HCT116 (cell line): Measurements from ENCODE around the gene GEMIN2. TPM values are rescaled to one million over a fixed set of nuclear protein-coding genes. Genes with fewer than 3 reads are reported as not detected.

Source experiments
- ATAC-seq: fragments of 200-7000 bp; cut with Tn5 transposase; 2 replicates; pipeline ENCODE4 v1.9.1; 2020; ENCODE audit warnings: mild to moderate bottlenecking, moderate library complexity
- BruUV-seq: library from RNA; stranded (reverse); fragments of 400-500 nt; replicated peaks from 2 replicates; lab custom pipeline; 2021; lab: Mats Ljungman, UMichigan
- CTCF ChIA-PET: fragments of 300-600 bp; sonication (Branson Sonifier 250); formaldehyde crosslinking; loops from one replicate; lab custom pipeline; 2021; ENCODE audit warnings: antibody characterized with exemption; lab: Charles Lee
- POLR2A ChIA-PET: fragments of 300-600, 350-600 bp; sonication (Branson Sonifier 250); formaldehyde crosslinking; loops from one replicate; lab custom pipeline; 2021; ENCODE audit warnings: antibody characterized with exemption; lab: Charles Lee
- RAD21 ChIA-PET, 2 experiments: fragments of 300-600 bp; sonication (Branson Sonifier 250); formaldehyde crosslinking; loops; one replicate each; lab custom pipeline; 2023; ENCODE audit warnings: low total read pairs in 2 of 2; ENCODE audit not compliant: uncharacterized antibody in 2 of 2, unreplicated experiment in 2 of 2, low non-redundant PET in 1 of 2; lab: Charles Lee
- DNase-seq: peaks from one replicate; pipeline ENCODE4 v3.0.0-alpha.2; 2010; ENCODE audit warnings: low read depth, low spot score
- H2AFZ ChIP-seq: fragments of 200-600 bp; shearing (Covaris generic), sonication (generic); 2 replicates; pipeline ENCODE4 v1.6.1; 2017; ENCODE audit warnings: low read depth, mixed run types, mixed read lengths, antibody characterized with exemption, low read length; ENCODE audit not compliant: poor library complexity, severe bottlenecking
- H3K27ac ChIP-seq: 2 replicates; pipeline ENCODE4 v1.5.1; 2012; ENCODE audit warnings: low read depth, low read length
- H3K27me3 ChIP-seq: fragments of 200-600 bp; sonication (generic); 2 replicates; pipeline ENCODE4 v1.6.1; 2016; ENCODE audit warnings: mixed run types, low read length, mixed read lengths; ENCODE audit not compliant: insufficient read depth
- H3K36me3 ChIP-seq, 2 experiments: fragments of 200-500 bp in 1 of 2; fragments of 200-600 bp in 1 of 2; sonication (Bioruptor generic) in 1 of 2; sonication (generic) in 1 of 2; 2 replicates each; pipeline versions ENCODE4 v1.5.1 to v1.6.1; 2014 to 2016; ENCODE audit warnings: low read length in 2 of 2, inconsistent platforms in 1 of 2, mixed read lengths in 1 of 2, mixed run types in 1 of 2; ENCODE audit not compliant: insufficient read depth in 2 of 2, control insufficient read depth in 1 of 2
- H3K4me1 ChIP-seq, 2 experiments: fragments of 200-600 bp in 1 of 2; sonication (generic) in 1 of 2; 2 replicates each; pipeline versions ENCODE4 v1.5.1 to v1.6.1; 2012 to 2017; ENCODE audit warnings: low read length in 2 of 2, inconsistent platforms in 1 of 2, mild to moderate bottlenecking in 1 of 2, mixed read lengths in 1 of 2, mixed run types in 1 of 2, moderate library complexity in 1 of 2; ENCODE audit not compliant: insufficient read depth in 2 of 2, control insufficient read depth in 1 of 2
- H3K4me2 ChIP-seq: fragments of 200-600 bp; sonication (generic); 2 replicates; pipeline ENCODE4 v1.6.1; 2017; ENCODE audit warnings: mixed run types, low read length, mixed read lengths
- H3K4me3 ChIP-seq, 2 experiments: fragments of 200-600 bp in 1 of 2; sonication (generic) in 1 of 2; replicated peaks in 1 of 2; 2 replicates each; pipeline ENCODE4 v1.5.1; 2011 to 2016; ENCODE audit warnings: low read length in 2 of 2, control low read depth in 1 of 2, low read depth in 1 of 2, mild to moderate bottlenecking in 1 of 2, mixed read lengths in 1 of 2, mixed run types in 1 of 2
- H3K79me2 ChIP-seq: fragments of 200-600 bp; sonication (generic); 2 replicates; pipeline ENCODE4 v1.6.1; 2017; ENCODE audit warnings: mild to moderate bottlenecking, mixed run types, low read length, moderate library complexity, mixed read lengths; ENCODE audit not compliant: insufficient read depth
- H3K9ac ChIP-seq: fragments of 200-600 bp; sonication (generic); 2 replicates; pipeline ENCODE4 v1.6.1; 2016; ENCODE audit warnings: low read length, mixed read lengths
- H3K9me2 ChIP-seq: fragments of 200-600 bp; sonication (generic), shearing (Covaris generic); 2 replicates; pipeline ENCODE4 v1.6.1; 2017; ENCODE audit warnings: mixed run types, mild to moderate bottlenecking, moderate library complexity; ENCODE audit not compliant: insufficient read depth
- H3K9me3 ChIP-seq, 2 experiments: fragments of 200-500 bp in 1 of 2; fragments of 200-600 bp in 1 of 2; sonication (Bioruptor generic) in 1 of 2; sonication (generic) in 1 of 2; 2 replicates each; pipeline ENCODE4 v1.6.1; 2014 to 2017; ENCODE audit warnings: low read length in 2 of 2, mixed read lengths in 2 of 2, inconsistent platforms in 1 of 2, low read depth in 1 of 2, mild to moderate bottlenecking in 1 of 2, mixed run types in 1 of 2, moderate library complexity in 1 of 2; ENCODE audit not compliant: control insufficient read depth in 1 of 2, insufficient read depth in 1 of 2
- H4K20me1 ChIP-seq: fragments of 200-600 bp; sonication (generic), shearing (Covaris generic); 2 replicates; pipeline ENCODE4 v1.6.1; 2017; ENCODE audit warnings: mixed run types, mild to moderate bottlenecking, moderate library complexity; ENCODE audit not compliant: insufficient read depth
- EGR1 ChIP-seq: IDR thresholded peaks from 2 replicates; pipeline ENCODE4 v1.6.1; 2012; ENCODE audit warnings: low read depth
- EZH2 ChIP-seq: fragments of 200-600 bp; sonication (generic); IDR thresholded peaks from 2 replicates; pipeline ENCODE4 v1.6.1; 2017; ENCODE audit warnings: antibody characterized with exemption, mixed run types
- SP1 ChIP-seq: IDR thresholded peaks from 2 replicates; pipeline ENCODE4 v1.6.1; 2012; ENCODE audit warnings: low read depth
- ZFX ChIP-seq: fragments of 450-650 bp; IDR thresholded peaks from 2 replicates; pipeline ENCODE4 v1.6.1; 2017
- intact Hi-C: fragments of 100-400 bp; cut with micrococcal nuclease; formaldehyde crosslinking; loops from 2 replicates; pipeline ENCODE4 v1.10.0; 2022
- total RNA-seq: library from RNA; stranded (reverse); gene quantifications from one replicate; pipeline ENCODE4 v1.2.1, GENCODE V29; 2021; ENCODE audit not compliant: unreplicated experiment
- TF ChIP-seq, protein P1 (sequence below): IDR thresholded peaks from 2 replicates; pipeline ENCODE4 v1.6.1; 2011; ENCODE audit warnings: mild to moderate bottlenecking, low read length, moderate library complexity; ENCODE audit not compliant: insufficient replicate concordance; ENCODE audit errors: extremely low read depth

GEMIN2 gene
- total RNA-seq, 1 experiment from 2014 or later, result 27.3 TPM

DNA sequence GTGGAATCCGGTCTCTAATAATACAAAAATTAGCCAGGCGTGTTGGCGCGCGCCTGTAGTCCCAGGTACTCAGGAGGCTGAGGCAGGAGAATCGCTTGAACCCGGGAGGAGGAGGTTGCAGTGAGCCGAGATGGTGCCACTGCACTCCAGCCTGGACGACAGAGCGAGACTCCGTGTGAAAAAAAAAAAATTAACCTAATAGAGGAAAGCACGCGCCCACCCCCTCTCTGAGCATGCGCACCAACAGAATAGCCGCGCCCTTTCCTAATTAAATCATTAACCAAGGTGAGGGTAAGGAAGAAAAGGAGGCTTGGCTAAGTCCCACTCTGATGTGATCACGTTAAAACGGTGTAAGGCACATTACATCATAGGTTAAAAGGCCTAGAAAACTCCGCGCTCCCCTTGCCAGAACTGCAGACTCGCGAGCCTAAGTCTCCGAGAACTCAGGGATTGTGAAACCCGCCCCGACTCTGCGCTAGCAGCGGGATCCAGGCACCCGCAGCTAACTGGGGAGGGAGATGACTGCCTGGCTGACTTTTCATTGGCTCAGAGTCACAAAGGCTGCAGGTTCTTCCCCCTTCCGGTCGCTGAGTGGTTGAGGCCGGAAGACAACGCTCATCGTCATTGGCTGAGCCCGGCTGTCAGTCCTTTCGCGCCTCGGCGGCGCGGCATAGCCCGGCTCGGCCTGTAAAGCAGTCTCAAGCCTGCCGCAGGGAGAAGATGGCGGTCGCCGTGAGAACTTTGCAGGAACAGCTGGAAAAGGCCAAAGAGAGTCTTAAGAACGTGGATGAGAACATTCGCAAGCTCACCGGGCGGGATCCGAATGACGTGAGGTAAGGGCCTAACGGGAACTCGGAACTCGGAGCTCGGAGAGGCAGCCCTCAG, 60.7 kb downstream of the GEMIN2 start, which contains the start of gene PNN (continued):
- TF ChIP-seq, protein P1, sequence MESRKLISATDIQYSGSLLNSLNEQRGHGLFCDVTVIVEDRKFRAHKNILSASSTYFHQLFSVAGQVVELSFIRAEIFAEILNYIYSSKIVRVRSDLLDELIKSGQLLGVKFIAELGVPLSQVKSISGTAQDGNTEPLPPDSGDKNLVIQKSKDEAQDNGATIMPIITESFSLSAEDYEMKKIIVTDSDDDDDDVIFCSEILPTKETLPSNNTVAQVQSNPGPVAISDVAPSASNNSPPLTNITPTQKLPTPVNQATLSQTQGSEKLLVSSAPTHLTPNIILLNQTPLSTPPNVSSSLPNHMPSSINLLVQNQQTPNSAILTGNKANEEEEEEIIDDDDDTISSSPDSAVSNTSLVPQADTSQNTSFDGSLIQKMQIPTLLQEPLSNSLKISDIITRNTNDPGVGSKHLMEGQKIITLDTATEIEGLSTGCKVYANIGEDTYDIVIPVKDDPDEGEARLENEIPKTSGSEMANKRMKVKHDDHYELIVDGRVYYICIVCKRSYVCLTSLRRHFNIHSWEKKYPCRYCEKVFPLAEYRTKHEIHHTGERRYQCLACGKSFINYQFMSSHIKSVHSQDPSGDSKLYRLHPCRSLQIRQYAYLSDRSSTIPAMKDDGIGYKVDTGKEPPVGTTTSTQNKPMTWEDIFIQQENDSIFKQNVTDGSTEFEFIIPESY, result peak; percentile 94
- TF ChIP-seq EGR1, result no peak

DNA sequence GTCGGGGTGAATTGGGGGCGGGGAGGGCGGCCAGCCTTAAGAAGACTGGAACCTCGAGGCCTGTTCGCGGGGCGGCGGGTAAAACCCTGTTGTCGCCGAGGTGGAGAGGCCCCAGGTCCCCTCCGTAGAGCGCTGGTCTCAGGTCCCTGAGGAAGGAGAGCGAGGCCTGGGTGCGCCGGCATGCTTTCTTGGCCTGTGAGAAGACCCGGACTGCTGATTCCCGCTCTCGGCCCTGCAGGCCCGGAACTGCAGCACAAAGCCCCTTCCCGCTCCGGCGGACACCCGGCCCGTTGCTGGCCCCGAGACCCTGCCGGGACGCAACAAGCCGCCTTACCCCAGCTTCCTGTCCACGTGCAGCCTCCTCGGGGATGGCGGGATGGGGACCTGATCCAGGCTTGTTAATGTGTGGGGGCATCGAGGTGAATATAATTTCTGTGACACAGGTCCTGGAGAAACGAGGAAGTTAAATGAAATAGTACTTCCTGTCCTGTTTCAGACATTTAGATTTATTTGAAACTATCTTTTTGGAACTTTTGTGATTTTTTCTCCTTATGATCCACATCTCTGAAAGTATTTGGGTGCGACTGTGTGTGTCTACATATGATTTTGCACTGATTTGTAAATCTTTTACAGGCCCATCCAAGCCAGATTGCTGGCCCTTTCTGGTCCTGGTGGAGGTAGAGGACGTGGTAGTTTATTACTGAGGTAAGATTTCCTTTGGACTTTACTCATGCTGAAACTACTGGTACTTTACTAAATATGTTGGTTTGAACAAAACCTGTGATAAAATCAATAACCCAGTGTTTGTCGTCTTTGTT, 61.5 kb downstream of the GEMIN2 start:
- no peaks in the 10 kb centered on the region for H3K9me2 ChIP-seq
- CTCF ChIA-PET, result no interaction called here
- DNase-seq, result no peak
- peak overlapping the region; percentile 98 for H3K9ac ChIP-seq
- TSS peak; percentile 68 for BruUV-seq
- peak overlapping the region; percentile 89 for H3K4me2 ChIP-seq
- peaks cover 8 to 27% of the 10 kb centered on the region in 2 experiments; a peak in 3 of 4 replicates for H3K4me1 ChIP-seq
- H3K9me3 ChIP-seq, result no peaks in the 10 kb centered on the region
- peaks cover 45 to 50% of the 10 kb centered on the region in 2 experiments for H3K36me3 ChIP-seq
- H3K79me2 ChIP-seq, result peaks cover 54% of the 10 kb centered on the region
- POLR2A ChIA-PET, result interaction anchor here (0.8 to 1.0 kb wide), 4 partner anchors 10 to 42 kb away, joined by 3 read pairs; no protein-coding TSS in a partner anchor
- TF ChIP-seq EZH2 (no peak), SP1 (peak; percentile 14; the same call in 1 of the 2 replicates), ZFX (peak; percentile 94)
- peaks cover 6% of the 10 kb centered on the region; the same call in 1 of the 2 replicates for H4K20me1 ChIP-seq
- no peaks in the 10 kb centered on the region for H3K27me3 ChIP-seq
- RAD21 ChIA-PET, result interaction anchor here in 1 of 2 experiments (0.7 kb wide), 1 partner anchor 36 kb away, joined by 3 read pairs; no protein-coding TSS in a partner anchor
- H2AFZ ChIP-seq, result no peak overlapping the region
- intact Hi-C loops, result loop anchor here (2.0 kb wide), 2 partner anchors 43 to 257 kb away; partner anchors contain the start of gene FBXO33
- peak overlapping the region; percentile 85 to 96 for H3K4me3 ChIP-seq
- ATAC-seq, result peak; percentile 23
- H3K27ac ChIP-seq, result peak overlapping the region; percentile 91
